Ovary (tissue), 3 donors: ENCODE measurements around the gene ALOXE3.

Experiments
- EP300 ChIP-seq: sonication (generic); formaldehyde crosslinking; IDR thresholded peaks from one replicate; pipeline ENCODE4 v1.6.1; 2017; ENCODE audit warnings: antibody characterized with exemption
- POLR2A ChIP-seq: fragments of 450-650 bp; IDR thresholded peaks from one replicate; pipeline ENCODE4 v1.6.1; 2017; ENCODE audit warnings: antibody characterized with exemption, mild to moderate bottlenecking, moderate library complexity
- TF ChIP-seq, protein P1 (sequence below), 3 donors: fragments of 450-650 bp in 2 of 3; fragments of 200-600 bp in 1 of 3; IDR thresholded peaks; one replicate each; pipeline versions ENCODE4 v1.5.1 to v1.8.0; 2016 to 2022; ENCODE audit warnings: antibody characterized with exemption in 3 of 3, mild to moderate bottlenecking in 1 of 3
- donor health status: DM: no; HTN: no; CAD: no.

GRCh38 chr17:8048236-8048635, 70.1 kb downstream of the ALOXE3 start:
- no peak for TF ChIP-seq POLR2A
- TF ChIP-seq, protein P1, sequence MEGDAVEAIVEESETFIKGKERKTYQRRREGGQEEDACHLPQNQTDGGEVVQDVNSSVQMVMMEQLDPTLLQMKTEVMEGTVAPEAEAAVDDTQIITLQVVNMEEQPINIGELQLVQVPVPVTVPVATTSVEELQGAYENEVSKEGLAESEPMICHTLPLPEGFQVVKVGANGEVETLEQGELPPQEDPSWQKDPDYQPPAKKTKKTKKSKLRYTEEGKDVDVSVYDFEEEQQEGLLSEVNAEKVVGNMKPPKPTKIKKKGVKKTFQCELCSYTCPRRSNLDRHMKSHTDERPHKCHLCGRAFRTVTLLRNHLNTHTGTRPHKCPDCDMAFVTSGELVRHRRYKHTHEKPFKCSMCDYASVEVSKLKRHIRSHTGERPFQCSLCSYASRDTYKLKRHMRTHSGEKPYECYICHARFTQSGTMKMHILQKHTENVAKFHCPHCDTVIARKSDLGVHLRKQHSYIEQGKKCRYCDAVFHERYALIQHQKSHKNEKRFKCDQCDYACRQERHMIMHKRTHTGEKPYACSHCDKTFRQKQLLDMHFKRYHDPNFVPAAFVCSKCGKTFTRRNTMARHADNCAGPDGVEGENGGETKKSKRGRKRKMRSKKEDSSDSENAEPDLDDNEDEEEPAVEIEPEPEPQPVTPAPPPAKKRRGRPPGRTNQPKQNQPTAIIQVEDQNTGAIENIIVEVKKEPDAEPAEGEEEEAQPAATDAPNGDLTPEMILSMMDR (IDR thresholded peaks at IDR 0.05) = no peak
- TF ChIP-seq EP300 = no peak
